Dedifferentiated amniotic fluid mesenchymal stem cell (primary cell): ENCODE results near the gene TP53TG5.

ENCODE experiments used
- DNase-seq: peaks from one replicate; pipeline ENCODE4 v3.0.0-alpha.2; 2016; ENCODE audit errors: extremely low spot score

The TP53TG5 gene

DNA sequence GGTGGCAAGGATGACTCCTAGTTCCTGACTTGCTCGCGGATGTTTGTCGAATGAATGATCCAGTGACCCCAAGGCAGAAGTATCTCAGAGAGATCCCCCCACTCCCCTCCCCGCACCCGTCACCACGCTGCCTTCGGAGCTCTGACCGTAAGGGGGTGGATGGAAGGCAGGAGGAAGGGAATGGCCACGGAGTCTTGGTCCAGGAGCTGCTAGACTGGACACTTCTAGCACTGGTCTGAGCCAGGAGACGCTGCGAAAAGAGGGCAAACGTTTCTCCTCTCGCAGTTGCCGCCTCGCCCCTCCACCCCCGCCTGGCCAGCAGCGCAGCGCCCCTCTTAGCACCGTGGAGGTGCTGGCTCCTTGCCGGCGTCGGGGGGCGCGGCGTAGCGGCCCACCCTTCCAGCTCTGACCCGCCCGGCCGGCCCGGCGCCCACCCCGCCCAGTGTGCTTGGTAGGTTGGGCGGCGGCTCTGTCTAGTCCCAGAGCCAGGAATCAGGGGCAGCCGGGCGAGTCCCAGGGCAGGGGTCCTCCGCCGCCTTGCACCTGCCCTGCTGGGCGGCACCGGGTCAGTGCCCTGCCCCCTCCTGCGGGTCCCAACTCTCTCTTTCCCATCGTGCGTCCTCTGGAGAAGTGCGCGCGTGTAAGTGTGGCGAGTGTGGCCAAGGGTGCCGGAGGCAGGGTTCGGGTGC lies 27.6 kb upstream of the TP53TG5 start:
- DNase-seq: no peak

DNA sequence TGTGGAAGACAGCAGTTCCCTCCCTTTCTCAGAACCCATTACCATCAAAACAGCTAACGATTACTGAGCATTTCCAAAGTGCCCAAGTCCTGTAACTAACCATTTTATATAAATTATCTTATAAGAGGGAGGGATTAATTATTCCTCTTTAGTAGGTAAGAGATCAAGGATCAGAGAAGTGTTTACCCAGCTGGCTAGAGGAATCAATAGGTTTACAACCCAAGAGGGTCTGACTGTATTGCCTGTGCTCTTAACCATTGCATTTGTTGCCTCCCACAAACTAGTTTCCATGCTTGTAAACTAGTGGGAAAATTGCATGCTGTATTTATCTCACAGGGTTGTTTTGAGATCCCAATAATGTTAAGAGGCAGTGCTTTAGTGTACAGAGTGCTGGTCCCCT lies 26.3 kb upstream of the TP53TG5 start:
- no peak for DNase-seq

DNA sequence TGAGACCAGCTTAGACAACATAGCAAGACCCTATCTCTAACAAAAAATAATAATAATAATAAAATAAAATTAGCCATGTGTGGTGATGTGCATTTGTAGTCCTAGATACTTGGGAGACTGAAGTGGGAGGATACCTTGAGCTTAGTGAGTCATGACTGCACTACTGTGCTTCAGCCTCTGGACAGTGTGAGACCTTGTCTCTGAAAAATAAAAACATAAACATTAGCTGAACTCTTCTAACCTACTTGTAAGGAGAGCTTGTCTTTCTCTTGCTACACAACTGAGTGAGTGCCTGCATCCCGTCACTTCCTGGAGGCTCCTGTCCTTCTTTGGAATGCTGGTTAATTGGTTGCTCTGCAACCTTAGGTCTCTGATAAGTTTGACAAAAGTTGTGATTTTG lies 24.8 kb upstream of the TP53TG5 start:
- DNase-seq: no peak

DNA sequence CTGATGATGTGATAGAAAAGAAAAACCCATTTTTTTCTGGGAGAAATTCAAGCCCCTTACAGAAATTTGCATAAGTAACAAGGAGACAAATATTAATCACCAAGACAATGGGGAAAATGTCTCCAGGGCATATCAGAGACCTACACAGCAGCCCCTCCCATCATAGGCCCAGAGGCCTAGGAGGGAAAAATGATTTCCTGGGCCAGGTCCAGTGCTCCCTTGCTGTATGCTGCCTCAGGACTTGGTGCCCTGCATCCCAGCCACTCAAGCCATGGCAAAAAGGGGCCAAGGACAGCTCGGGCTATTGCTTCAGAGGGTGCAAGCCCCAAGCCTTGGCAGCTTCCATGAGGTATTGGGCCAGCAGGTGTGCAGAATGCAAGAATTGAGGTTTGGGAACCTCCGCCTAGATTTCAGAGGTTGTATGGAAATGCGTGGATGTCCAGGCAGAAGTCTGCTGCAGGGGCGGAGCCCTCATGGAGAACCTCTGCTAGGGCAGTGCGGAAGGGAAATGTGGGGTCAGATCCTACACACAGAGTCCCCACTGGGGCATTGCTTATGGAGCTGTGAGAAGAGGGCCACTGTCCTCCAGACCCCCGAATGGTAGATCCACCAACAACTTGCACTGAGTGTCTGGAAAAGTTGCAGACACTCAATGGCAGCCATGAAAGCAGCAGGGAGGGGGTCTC lies 22.4 kb upstream of the TP53TG5 start:
- no peak for DNase-seq

DNA sequence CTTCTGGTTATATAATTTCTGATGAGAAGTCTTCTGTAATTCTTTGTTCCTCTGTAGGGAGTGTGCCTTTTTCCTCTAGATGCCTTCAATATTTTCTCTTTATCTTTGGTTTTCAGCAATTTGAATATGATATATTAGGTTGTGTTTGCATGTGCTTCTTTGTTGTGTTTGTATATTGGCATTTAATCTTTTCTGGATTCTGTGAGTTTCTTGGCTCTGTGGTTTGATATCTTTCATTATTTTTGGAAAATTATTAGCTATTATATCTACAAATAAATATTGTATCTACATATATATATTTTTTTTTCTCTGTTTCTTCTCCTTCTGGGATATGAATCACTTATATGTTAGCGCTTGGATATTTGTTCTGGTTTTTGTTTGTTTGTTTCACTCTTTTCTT lies 20.9 kb upstream of the TP53TG5 start:
- DNase-seq: no peak

DNA sequence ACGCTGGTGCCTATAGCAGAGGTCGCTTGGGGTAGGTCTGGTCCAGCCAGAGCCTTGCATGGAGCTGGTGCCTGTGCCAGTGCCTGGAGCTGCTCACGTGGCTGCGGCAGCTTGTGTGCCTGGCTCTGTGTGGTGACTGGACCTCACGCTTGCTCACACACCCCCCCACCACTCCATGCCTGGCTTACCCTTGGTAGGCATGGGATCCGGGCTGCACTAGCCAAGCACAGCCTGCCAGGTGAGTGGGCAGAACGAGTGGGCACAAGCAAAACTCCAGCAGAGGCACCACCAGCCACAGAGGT lies 16.9 kb upstream of the TP53TG5 start:
- DNase-seq: no peak

DNA sequence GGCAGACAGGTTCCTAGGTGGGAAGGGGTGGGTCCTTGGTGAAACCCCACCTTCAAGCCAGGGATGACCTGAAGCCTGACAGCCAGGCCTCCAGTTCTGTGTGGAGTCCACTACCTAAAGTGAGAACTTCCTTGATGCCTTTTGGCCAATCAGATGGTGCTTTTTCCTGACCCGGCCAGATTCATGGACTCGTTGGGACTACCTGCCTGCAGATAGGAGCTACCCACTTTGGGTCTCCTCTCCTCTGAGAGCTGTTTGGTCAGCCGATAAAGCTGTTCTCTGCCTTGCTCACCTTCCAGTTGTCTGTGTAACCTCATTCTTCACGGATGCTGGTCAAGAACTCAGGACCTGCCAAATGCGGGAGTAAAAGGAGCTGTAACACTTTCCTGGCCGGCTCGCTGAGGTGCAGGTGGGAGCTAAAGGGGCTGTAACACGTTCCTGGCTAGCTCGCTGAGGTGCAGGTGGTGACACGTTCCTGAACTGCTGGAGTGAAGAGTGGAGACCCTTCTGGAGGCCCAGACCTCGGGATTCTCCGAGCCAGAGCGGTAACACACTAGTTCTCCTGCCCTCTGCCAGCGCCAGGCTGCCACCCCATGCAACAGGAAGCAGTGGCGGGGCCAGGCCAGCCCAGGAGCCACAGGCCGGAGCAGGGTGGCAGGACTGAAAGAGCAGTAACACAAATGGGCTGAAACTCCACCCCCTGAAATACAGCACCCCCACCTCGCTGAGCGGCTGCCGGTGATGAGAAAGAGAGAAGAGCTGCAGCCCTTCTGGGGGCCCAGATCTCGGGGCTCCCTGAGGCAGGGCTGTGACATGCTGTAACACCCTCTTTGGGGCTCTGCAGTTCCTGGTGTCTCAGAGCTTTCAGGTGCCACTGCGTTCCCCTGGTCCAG lies 16.3 kb upstream of the TP53TG5 start:
- no peak for DNase-seq

DNA sequence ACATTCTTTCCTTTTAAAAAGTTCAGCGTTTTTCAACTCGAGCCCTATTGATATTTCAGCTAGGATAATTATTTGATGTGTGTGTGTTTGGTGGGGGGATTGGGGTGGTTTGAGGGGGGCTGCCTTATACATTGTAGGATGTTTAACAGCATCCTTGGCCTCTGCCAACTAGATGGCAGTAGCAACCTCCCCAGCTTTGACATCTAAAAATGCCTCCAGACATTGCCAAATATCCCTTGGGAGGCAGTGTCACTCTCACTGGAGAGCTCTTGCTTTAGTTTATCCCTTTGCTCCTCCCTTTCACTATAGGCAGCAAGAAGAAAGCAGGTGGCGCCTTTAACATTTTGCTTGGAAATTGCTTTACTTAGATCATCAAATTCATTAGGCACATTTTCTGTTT lies 14.6 kb upstream of the TP53TG5 start:
- DNase-seq: no peak

DNA sequence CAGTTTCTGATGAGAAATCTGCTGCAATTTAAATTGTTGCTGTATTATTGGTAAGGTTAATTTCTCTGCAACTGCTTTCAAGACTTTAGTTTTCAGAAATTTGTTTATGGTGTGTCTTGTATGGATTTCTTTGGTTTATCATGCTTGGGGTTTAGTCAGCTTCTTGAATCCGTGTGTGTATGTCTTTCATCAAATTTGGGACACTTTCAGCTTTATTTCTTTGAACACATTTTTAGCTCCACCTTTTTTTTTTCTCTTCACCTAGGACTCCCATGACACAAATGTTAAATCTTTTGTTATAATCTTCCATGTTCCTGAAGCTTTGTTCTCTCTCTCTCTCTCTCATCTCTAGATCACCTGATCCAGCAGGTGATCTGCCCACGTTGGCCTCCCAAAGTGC lies 13.4 kb upstream of the TP53TG5 start:
- DNase-seq: no peak

DNA sequence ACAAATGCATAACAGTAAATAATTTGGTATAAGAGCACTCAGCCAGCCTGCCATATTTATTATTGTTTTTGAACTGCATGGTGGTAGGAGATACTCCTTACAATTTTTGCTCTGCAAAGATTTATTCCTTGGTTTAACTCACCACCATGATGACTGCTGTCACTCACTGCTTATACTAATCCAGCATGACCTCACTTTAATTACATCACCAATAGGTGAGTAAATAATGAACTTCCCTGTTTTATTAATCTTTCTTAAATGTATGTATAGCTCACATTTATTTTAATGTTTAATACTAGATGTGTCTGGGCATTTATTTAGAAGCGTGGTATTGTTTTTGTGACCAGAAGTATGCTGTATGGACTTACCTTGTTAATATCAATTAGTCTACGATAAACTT lies 12.8 kb upstream of the TP53TG5 start:
- DNase-seq: no peak

DNA sequence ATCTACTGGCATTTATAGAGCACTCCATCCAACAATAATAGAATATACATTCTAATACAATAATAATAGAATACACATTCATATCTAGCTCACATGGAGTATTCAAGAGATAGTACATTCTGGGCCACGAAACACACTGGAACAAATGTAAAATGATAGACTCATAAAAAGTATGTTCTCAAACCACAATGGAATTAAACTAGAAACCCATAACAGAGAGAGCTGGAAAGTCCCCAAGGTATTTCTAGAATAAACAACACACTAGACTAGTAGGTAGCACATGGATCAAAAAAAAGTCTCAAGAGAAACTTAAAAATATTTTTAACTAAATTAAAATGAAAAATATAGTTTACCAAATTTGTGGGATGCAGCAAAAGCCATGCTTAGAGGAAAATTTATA lies 9.1 kb upstream of the TP53TG5 start:
- DNase-seq: no peak

DNA sequence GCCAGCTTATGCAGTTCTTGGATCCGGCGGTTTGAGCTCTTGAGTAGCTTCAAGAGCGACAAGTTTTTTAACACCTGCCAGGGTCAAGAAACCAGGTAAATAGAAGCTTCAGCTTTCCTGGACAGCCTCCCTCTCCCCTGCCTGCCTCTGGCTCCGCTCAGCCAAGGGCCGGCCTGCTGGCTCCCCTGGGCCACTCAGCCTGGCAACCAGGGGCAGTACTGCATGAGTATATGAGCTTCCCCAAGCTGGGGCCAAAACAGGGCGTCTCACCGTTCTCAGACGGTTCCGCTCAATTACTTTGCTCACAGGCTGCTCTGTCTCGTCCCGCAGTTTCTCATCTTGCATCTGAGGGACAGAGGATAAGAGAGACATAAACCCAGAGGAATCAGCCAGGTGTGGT lies 856 bp downstream of the TP53TG5 start:
- no peak for DNase-seq

DNA sequence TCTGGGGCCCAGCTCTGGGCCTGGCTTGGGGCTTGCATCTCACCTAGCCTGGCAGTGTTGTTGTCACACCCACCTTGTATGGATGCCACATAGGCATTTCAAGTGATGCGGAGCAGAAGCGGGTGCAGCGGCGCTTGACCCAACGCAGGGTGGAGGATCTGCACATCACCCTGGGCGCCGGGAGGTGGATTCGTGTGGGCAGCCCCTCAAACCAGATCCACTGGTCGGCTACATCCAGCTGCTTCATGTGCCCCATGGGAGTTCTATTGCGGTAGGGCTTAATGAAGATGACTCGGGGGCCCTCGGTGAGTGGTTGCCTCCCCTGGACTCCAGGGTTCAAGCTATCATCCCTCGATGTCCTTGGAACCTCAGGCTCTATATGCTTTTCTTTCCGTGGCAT lies 3.2 kb downstream of the TP53TG5 start:
- DNase-seq: no peak

DNA sequence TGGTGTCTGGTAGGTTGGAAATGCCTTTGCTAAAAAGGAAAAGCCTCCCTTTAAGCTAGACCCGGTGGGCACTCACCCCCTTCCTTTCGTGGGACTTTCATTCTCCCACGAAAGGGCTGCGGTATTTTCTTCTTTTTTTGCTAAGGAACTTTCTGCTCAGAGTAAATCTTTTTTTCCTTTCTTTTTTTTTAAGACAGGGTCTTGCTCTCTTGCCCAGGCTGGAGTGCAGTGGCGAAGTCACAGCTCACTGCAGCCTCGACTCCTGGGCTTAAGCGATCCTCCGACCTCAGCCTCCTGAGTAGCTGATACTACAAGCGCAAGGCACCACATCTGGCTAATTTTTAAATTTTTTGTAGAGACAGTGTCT lies 4.0 kb downstream of the TP53TG5 start:
- no peak for DNase-seq

DNA sequence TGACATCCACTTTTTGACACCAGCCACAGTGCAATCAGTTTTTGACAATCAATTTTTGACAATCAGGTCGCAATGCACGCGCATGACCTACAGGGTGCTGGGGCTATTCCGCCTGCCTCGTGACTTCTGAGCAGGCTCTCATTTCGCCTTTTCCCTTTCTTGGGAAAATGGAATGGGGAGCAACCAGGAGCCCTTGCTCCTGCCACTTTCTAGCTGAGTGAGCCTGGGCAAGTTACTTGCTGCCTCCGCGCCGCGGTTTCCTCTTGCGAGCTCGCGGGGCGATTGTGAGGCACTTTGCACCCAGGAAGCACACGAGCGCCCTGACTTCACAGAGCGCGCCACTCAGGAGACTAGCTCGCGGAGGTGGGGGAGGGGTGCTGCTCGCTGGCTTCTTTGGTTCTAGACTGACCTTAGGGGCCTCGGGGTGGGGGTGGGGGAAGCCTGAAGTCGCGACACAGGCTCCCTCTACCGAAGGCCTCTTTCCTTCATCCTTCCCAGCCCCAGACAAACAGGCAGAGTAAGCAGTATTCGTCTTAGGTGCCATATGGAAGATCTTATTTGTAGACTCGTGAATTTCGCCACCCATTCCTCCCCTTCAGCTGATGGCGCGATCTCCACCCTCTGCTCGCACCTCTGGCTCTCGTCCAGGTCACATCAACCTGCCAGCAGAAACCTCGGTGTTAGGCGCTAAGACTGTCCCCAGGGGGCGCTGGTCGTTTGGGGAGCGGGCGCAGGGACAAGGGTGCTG lies 4.6 kb downstream of the TP53TG5 start:
- DNase-seq: peak; percentile 68

DNA sequence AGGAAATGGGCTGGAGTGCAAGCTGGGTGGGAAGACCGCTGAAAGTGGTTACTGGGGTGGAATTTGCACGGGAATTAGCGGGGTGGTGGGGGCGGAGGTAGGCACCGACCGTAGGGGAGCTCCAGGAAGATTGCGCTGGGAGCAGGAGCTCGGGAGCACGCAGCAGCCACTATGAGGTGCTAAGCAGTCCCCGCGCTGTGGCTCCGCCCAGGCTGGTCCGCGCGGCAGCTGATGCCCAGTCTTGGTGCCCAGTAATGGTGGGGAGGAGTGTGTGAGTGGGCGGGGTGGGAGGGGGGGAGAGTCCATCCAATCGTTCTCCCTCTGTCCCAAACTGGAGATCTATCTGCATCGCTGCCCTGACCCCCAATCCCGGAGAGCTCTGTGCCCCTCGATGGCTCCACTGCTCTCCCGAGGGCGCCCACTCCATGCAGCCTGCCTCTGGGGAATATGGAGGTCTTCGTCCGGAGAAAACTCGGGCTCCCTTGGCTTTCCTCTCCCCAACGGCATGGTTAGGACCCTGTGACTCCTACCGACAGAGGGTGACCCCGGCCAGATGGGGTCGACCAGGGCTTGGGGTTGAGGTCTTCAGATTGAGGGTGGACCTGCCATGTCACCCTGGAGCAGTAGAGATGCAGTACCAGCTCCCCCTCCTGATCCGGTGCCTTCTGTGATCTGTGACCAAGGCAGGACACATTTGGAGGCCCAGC lies 5.3 kb downstream of the TP53TG5 start:
- DNase-seq: no peak

DNA sequence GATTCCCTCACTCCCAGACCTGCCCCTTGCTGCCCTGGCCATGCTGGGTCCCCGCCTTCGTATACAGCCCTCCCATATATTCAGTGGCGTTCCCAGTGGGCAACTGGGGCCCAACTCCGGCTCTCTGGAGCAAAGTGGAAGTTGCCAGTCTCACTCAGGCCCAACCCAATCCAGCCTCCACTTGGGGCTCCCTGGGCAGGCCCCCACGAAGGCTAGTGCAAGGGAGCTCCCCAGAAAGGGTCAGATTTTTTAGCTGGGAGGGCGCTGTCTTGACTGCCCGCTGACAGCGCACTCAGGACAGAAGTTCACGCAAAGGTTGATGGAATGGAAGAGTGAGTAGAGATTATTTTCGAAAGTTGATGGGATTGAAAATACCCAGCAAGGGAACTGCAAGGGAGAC lies 5.9 kb downstream of the TP53TG5 start:
- no peak for DNase-seq

DNA sequence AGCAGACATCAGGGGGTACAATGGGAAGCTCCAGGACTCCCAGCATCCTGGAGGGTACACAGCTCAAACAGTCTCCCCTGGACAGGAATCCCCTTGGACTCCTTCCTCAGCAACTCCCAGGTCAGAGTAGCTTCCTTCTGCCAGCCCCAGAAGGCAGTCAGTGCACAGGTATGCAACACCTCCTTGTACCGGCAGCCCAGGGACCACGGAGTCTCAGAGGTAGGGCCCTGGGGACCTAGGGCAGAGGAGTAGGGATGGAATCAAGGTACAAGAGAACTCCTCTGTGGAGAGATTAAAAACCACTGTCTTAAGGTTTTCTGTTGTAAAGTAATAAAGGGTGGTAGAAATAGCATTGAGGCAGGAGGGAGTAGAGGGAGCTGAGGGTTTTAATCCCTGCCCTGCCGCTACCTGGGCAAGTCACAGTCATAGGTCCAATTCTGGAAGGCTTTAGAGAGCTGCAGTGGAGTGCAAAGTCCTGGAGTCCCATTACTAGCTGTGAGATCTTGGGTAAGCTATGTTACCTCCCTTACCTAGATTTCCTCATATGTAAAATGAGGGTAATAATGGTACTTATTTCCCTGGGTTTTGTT lies 7.5 kb downstream of the TP53TG5 start:
- DNase-seq: no peak

DNA sequence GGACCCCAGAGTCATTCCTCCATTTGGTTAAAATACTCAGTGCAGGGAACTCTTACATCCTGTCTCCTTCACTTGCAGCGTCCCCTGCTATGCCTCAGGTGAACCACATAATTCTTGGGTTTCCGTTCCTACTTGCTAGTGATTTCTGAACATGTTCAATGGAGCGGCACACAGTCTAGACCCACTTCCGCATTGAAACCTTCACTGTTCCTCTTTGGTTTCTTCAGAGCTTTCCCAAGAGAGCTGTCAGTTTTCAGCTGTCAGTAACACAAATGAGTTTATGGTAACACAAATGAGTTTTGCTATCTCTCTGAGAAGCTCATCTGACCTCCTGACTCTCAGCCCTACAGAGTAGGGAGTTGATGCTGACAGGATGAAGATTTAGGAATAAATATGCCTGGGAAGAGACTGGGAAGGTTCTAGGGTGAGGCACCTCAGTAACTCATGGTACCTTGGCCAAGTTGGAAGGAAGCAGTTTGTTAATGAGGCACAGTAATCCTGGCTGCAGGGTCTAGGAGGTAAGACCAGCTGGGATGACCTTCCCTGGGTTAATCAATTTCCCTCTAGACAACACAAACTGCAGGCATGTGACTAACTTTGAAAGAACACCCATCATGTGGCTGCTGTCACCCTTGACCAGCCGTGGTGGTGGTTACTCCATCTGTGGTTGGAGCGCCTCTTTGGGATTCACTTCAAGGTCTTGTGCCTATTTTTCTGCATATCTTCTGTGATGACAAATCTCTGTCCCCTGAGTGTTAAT lies 9.7 kb downstream of the TP53TG5 start:
- DNase-seq: no peak

DNA sequence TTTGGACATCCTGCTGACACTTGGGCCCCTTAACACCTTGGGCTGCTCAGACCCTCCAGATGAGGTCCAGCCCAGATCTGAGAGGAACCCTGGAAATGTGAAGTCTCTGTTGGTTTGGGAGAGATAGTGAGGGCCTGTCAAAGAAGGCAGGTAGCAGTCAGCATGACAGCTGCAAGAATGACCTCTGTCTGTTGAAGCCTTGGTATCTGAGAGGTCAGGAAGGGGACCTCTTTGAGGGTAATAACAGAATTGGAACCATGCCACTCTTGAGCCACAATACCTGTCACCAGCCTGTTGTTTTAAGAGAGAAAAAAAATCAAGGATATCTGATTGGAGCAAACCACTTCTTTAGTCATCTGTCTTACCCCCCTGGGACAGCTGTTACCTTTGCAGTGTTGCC lies 11.0 kb downstream of the TP53TG5 start:
- no peak for DNase-seq

DNA sequence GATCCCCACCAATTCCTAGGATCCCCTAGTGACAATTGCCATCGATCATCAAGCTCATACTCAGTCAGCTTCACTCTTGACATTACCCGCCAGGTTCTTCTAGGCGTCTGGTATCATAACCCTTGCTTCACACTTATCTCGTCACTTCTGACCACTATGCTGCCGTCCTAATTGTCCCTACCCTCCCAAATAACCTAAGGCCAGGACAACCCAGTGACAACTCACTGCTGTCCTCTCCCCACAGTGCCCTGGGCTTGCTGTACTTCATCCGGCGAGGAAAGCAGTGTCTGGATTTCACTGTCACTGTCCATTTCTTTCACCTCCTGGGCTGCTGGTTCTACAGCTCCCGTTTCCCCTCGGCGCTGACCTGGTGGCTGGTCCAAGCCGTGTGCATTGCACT lies 11.5 kb downstream of the TP53TG5 start:
- no peak for DNase-seq
